SK-N-SH (cell line): ENCODE data around the gene REG3A.

Source experiments
- CHD2 ChIP-seq: fragments of 150-350 bp; IDR thresholded peaks from 2 replicates; pipeline ENCODE4 v1.6.1; 2018; ENCODE audit warnings: low read length; ENCODE audit not compliant: partially characterized antibody
- EZH2phosphoT487 ChIP-seq: fragments of 200-600 bp; sonication (generic); IDR thresholded peaks from 2 replicates; pipeline ENCODE4 v1.6.1; 2017; ENCODE audit warnings: low read depth, mixed run types, mild to moderate bottlenecking, antibody characterized with exemption, moderate library complexity, borderline replicate concordance
- FOXM1 ChIP-seq: IDR thresholded peaks from 2 replicates; pipeline ENCODE4 v1.4.0; 2012; ENCODE audit warnings: low read depth, mild to moderate bottlenecking
- POLR2AphosphoS5 ChIP-seq: IDR thresholded peaks from 2 replicates; pipeline ENCODE4 v1.6.1; 2012; ENCODE audit warnings: low read depth, low read length
- TEAD4 ChIP-seq: IDR thresholded peaks from 2 replicates; pipeline ENCODE4 v1.4.0; 2012; ENCODE audit warnings: mild to moderate bottlenecking, borderline replicate concordance; ENCODE audit not compliant: insufficient read depth
- USF1 ChIP-seq: IDR thresholded peaks from 2 replicates; pipeline ENCODE4 v1.4.0; 2012; ENCODE audit warnings: low read depth, borderline replicate concordance
- YY1 ChIP-seq: IDR thresholded peaks from 2 replicates; pipeline ENCODE4 v1.4.0; 2012; ENCODE audit warnings: low read depth, mild to moderate bottlenecking
- TF ChIP-seq, protein P1 (sequence below): fragments of 200-600 bp; sonication (generic); IDR thresholded peaks from 2 replicates; pipeline ENCODE4 v1.6.1; 2017; ENCODE audit warnings: antibody characterized with exemption, mild to moderate bottlenecking, moderate library complexity
- TF ChIP-seq, protein P2 (sequence below): IDR thresholded peaks from 2 replicates; pipeline ENCODE4 v1.6.1; 2012; ENCODE audit warnings: mild to moderate bottlenecking, low read depth, low read length, moderate library complexity

GRCh38 chr2:79125721-79125985 lies 33.9 kb downstream of the REG3A start:
- TF ChIP-seq POLR2AphosphoS5 (no peak), USF1 (no peak), FOXM1 (no peak), EZH2phosphoT487 (no peak), CHD2 (no peak), YY1 (no peak), TEAD4 (no peak)
- TF ChIP-seq, protein P1, sequence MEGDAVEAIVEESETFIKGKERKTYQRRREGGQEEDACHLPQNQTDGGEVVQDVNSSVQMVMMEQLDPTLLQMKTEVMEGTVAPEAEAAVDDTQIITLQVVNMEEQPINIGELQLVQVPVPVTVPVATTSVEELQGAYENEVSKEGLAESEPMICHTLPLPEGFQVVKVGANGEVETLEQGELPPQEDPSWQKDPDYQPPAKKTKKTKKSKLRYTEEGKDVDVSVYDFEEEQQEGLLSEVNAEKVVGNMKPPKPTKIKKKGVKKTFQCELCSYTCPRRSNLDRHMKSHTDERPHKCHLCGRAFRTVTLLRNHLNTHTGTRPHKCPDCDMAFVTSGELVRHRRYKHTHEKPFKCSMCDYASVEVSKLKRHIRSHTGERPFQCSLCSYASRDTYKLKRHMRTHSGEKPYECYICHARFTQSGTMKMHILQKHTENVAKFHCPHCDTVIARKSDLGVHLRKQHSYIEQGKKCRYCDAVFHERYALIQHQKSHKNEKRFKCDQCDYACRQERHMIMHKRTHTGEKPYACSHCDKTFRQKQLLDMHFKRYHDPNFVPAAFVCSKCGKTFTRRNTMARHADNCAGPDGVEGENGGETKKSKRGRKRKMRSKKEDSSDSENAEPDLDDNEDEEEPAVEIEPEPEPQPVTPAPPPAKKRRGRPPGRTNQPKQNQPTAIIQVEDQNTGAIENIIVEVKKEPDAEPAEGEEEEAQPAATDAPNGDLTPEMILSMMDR: no peak
- TF ChIP-seq, protein P2, sequence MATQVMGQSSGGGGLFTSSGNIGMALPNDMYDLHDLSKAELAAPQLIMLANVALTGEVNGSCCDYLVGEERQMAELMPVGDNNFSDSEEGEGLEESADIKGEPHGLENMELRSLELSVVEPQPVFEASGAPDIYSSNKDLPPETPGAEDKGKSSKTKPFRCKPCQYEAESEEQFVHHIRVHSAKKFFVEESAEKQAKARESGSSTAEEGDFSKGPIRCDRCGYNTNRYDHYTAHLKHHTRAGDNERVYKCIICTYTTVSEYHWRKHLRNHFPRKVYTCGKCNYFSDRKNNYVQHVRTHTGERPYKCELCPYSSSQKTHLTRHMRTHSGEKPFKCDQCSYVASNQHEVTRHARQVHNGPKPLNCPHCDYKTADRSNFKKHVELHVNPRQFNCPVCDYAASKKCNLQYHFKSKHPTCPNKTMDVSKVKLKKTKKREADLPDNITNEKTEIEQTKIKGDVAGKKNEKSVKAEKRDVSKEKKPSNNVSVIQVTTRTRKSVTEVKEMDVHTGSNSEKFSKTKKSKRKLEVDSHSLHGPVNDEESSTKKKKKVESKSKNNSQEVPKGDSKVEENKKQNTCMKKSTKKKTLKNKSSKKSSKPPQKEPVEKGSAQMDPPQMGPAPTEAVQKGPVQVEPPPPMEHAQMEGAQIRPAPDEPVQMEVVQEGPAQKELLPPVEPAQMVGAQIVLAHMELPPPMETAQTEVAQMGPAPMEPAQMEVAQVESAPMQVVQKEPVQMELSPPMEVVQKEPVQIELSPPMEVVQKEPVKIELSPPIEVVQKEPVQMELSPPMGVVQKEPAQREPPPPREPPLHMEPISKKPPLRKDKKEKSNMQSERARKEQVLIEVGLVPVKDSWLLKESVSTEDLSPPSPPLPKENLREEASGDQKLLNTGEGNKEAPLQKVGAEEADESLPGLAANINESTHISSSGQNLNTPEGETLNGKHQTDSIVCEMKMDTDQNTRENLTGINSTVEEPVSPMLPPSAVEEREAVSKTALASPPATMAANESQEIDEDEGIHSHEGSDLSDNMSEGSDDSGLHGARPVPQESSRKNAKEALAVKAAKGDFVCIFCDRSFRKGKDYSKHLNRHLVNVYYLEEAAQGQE: no peak
